HAP-1 (cell line): ENCODE data around the gene MALRD1.
A peak's percentile ranks its signal among the peaks of the same experiment; 100 is the strongest.

Experiments
- DNase-seq, 2 experiments: peaks; one replicate each; pipeline ENCODE4 v3.0.0-alpha.2; 2016 to 2020; ENCODE audit warnings: low spot score in 2 of 2
- H3K27me3 ChIP-seq: fragments of 250-450 bp; sonication (Bioruptor Pico); 2 replicates; pipeline ENCODE4 v1.5.1; 2020; ENCODE audit warnings: low read depth, mild to moderate bottlenecking, moderate library complexity
- H3K36me3 ChIP-seq: fragments of 250-450 bp; sonication (Bioruptor Pico); replicated peaks from 2 replicates; pipeline ENCODE4 v1.5.1; 2020; ENCODE audit warnings: mild to moderate bottlenecking
- H3K4me1 ChIP-seq: fragments of 250-450 bp; sonication (Bioruptor Pico); 2 replicates; pipeline ENCODE4 v1.5.1; 2020; ENCODE audit warnings: mild to moderate bottlenecking
- H3K4me3 ChIP-seq: fragments of 250-450 bp; sonication (Bioruptor Pico); 2 replicates; pipeline ENCODE4 v1.5.1; 2020; ENCODE audit warnings: mild to moderate bottlenecking, moderate library complexity
- H3K9me3 ChIP-seq: fragments of 250-450 bp; sonication (Bioruptor Pico); 2 replicates; pipeline ENCODE4 v1.5.1; 2020; ENCODE audit warnings: mild to moderate bottlenecking, moderate library complexity
- in situ Hi-C: fragments of 300-500 bp; cut with MboI; formaldehyde crosslinking; loops from 3 replicates; pipeline ENCODE4 v1.14.3; 2020; ENCODE audit warnings: low sequenced_read_pairs, inconsistent platforms, mixed read lengths

Gene MALRD1

DNA sequence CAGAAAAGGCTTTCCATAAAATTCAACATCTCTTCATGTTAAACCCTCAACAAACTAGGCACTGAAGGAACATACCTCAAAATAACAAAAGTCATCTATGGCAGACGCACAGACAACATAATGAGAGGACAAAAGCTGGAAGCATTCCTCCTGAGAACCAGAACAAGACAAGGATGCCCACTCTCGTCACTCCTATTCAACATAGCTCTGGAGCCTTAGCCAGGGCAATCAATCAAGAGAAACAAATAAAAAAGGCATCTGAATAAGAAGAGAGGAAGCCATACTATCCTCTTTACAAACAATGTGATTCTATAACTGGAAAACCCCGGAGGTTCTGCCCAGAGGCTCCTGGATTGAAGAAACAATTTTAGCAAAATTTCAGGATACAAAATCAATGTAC lies 251.0 kb downstream of the MALRD1 start:
- Histone ChIP-seq H3K9me3 (no peaks in the 10 kb centered on the region), H3K4me1 (no peaks in the 10 kb centered on the region), H3K4me3 (no peak overlapping the region), H3K27me3 (no peaks in the 10 kb centered on the region; the same call in 1 of the 2 replicates), H3K36me3 (no peaks in the 10 kb centered on the region)
- in situ Hi-C loops = no loop called here
- DNase-seq = no peak

DNA sequence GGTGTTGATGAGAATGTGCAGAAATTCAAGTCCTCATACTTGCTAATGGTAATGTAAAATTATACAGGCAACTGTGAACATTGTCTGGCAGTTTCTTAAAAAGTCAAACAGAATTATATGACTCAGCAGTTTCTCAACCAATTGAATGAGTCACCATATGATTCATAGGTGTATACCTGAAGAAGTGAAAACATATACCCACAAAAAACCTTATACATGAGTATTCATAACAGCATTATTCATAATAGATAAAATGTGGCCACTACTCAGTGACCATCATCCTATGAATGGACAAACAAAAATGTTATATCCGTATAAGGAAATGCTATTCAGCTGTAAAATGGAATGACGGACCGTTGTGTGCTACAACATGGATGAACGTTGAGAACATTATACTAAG lies 253.5 kb downstream of the MALRD1 start:
- Histone ChIP-seq H3K36me3 (no peaks in the 10 kb centered on the region), H3K4me3 (no peak overlapping the region), H3K27me3 (no peaks in the 10 kb centered on the region; the same call in 1 of the 2 replicates), H3K9me3 (no peaks in the 10 kb centered on the region), H3K4me1 (no peaks in the 10 kb centered on the region)
- DNase-seq = no peak
- in situ Hi-C loops = no loop called here

DNA sequence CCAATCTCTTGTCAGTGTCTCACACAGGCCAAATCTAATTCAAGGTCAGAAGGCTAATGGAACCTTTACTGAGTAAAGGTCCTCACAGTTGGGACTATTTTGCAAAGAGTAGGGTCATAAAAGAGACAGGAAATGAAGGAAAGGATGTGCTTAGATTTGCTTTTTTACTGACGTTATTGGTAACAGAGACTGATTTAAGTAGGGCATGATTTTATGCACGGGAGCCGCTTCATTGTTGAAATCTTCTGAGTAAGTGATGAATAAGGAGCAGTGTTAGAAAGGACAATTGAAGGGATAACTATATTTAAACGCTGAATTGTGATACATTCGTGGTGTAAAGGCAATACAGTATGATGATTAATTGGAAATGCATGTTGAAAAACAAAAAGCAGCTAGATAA lies 261.5 kb downstream of the MALRD1 start:
- no peaks in the 10 kb centered on the region for H3K36me3 ChIP-seq
- H3K9me3 ChIP-seq = no peaks in the 10 kb centered on the region
- no peak for DNase-seq
- no peaks in the 10 kb centered on the region for H3K27me3 ChIP-seq
- in situ Hi-C loops = no loop called here
- no peaks in the 10 kb centered on the region for H3K4me1 ChIP-seq
- no peak overlapping the region for H3K4me3 ChIP-seq

DNA sequence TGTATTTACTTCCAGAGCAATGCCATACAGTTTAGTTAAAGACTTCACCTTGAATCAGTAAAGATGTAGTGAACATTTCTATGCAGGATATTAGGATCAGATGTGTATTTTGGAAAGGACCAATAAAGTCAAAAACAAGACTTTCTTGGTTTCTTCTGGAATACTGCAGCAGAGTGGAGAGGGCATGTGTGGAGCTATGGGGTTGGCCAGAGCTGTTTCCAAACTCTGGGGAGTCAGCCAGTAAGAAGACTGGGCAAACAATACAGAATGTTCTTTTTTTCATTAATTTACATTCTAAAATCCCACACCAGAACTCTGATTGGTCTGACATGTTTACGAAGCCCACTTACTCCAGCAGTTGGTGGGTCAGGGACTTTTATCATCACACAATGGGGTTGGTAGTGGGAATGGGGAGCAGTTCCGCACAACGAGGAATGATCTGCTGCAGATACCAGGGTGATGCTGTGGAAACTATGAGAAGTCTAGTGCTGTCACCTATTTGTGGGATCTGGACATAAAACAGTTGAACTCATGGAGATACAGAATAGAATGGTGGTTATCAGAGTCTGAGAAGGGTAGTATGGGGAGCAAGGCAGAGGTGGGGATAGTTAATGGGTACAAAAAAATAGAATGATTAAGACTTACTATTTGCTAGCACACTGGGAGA lies 267.7 kb downstream of the MALRD1 start:
- in situ Hi-C loops = no loop called here
- H3K27me3 ChIP-seq = no peaks in the 10 kb centered on the region
- no peak for DNase-seq
- H3K36me3 ChIP-seq = no peaks in the 10 kb centered on the region
- H3K4me3 ChIP-seq = no peak overlapping the region
- H3K9me3 ChIP-seq = no peaks in the 10 kb centered on the region
- no peaks in the 10 kb centered on the region for H3K4me1 ChIP-seq

DNA sequence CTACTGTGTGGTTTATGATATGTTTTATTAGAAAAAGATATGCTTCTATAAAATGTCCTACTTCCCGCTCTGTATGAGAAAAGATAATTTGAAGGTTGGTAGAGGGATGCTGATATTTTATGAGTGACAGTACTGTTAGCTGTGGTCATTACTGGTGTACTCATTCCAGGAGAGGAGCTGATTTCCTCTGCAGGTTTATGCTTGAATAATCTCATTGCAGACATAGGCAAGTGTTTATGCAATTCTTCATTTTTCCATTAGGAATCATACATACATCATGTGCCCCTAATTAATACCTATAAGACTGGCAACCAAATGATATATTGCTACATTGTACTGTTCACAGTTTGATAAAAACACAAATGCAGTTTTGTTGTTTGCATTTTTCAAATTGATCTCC lies 269.4 kb downstream of the MALRD1 start:
- in situ Hi-C loops = no loop called here
- DNase-seq = no peak

DNA sequence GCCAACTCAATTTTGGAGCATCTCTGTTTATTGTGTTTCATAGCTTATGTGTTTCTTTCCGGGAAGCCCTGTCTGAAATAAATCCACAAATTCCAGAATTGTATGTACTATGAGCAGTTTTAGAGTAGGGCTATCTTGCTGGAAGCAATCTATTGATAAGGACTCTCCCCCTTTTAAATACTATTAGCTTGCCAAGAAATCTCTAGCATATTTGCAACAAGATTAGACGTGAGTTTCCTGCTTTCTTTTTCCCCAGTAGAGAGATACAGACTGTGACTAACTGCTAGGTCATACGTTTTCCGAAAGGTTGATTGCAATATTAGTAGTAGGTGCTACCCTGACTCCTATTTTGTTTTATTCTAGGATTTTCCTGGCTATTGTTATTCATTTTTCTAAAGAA lies 277.0 kb downstream of the MALRD1 start:
- no peaks in the 10 kb centered on the region for H3K9me3 ChIP-seq
- H3K4me1 ChIP-seq = no peaks in the 10 kb centered on the region
- no peaks in the 10 kb centered on the region for H3K27me3 ChIP-seq
- in situ Hi-C loops = no loop called here
- H3K36me3 ChIP-seq = no peaks in the 10 kb centered on the region
- DNase-seq = no peak
- no peak overlapping the region for H3K4me3 ChIP-seq

More for the DNA sequence above, 269.4 kb downstream of the MALRD1 start:
- no peaks in the 10 kb centered on the region for H3K27me3 ChIP-seq
- no peaks in the 10 kb centered on the region for H3K9me3 ChIP-seq
- no peaks in the 10 kb centered on the region for H3K4me1 ChIP-seq
- no peak overlapping the region for H3K4me3 ChIP-seq
- H3K36me3 ChIP-seq = no peaks in the 10 kb centered on the region

DNA sequence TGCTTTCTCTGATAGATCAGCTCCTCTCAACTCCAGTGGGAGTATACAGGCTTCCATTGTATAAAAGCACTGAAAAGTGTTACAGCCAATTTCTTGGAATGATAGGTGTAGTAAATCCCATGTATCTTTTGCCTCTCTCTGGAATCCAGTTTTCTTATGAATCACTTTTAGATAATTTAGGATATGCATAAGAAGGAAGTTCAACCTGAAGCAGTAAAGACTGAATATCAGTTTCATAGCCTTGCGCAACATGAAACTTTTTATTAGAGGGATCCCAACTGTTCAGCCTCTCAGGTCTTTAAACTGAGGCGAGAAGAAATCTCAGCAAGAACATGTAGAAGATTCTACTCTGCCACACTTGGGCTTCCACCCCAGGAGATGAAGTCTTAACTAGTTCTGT lies 280.0 kb downstream of the MALRD1 start:
- H3K27me3 ChIP-seq = no peaks in the 10 kb centered on the region
- H3K4me3 ChIP-seq = no peak overlapping the region
- no peaks in the 10 kb centered on the region for H3K9me3 ChIP-seq
- no peaks in the 10 kb centered on the region for H3K4me1 ChIP-seq
- in situ Hi-C loops = no loop called here
- no peaks in the 10 kb centered on the region for H3K36me3 ChIP-seq
- DNase-seq = no peak

DNA sequence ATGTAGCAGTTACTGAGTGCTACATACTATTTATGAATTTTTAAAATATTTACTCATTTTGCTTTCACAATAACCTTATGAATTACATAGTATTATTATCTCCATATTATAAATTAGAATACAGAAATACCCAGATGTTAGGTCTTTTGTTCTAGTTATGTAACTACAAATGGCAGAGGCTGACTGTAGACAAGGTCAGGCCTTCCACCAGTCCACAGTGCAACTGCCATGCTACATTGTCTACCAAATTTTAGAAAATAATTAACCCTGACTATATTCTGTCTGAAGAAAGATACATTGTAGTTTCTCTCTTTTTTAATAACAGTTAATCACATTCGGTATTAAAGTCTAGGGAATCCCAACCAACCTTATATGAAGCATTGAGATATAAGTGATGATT lies 280.9 kb downstream of the MALRD1 start:
- no peaks in the 10 kb centered on the region for H3K36me3 ChIP-seq
- in situ Hi-C loops = no loop called here
- no peak overlapping the region for H3K4me3 ChIP-seq
- no peaks in the 10 kb centered on the region for H3K27me3 ChIP-seq
- DNase-seq = no peak
- no peaks in the 10 kb centered on the region for H3K9me3 ChIP-seq
- no peaks in the 10 kb centered on the region for H3K4me1 ChIP-seq

DNA sequence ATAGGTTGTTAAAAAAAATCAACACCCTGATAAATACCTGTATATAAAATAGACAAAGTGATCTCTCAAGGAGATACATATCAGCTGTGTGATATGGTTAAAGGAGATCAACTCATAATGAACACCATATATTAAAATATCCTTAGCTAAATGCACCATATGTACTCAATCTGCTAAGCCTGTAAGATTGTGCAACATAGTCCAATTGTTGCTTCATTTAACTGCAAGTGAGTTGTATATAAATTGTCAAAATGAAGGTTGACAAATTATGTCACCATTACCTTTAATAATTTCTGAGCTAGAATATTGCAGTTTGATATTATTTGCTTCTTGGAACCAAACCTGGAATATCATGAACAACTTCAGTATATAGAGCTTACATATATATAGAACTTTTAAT lies 283.7 kb downstream of the MALRD1 start:
- no peaks in the 10 kb centered on the region for H3K4me1 ChIP-seq
- in situ Hi-C loops = no loop called here

DNA sequence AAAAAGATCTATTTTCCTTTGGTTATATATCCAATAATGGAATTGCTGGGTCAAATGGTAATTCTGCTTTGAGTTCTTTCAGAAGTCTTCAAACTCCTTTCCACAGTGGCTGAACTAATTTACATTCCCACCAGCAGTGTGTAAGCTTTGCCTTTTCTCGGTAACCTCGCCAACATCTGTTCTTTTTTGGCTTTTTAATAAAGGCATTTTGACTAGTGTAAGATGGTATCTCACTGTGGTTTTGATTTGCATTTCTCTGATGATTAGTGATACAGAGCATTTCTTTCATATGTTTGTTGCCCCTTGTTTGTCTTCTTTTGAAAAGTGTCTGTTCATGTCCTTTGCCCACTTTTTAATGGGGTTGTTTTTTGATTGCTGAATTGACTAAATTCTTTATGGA lies 285.0 kb downstream of the MALRD1 start:
- no peaks in the 10 kb centered on the region for H3K36me3 ChIP-seq
- H3K4me3 ChIP-seq = no peak overlapping the region
- no peak for DNase-seq
- H3K27me3 ChIP-seq = no peaks in the 10 kb centered on the region
- H3K4me1 ChIP-seq = no peaks in the 10 kb centered on the region
- in situ Hi-C loops = no loop called here
- no peaks in the 10 kb centered on the region for H3K9me3 ChIP-seq

More for the DNA sequence above, 283.7 kb downstream of the MALRD1 start:
- Histone ChIP-seq H3K36me3 (no peaks in the 10 kb centered on the region), H3K27me3 (no peaks in the 10 kb centered on the region), H3K4me3 (no peak overlapping the region), H3K9me3 (no peaks in the 10 kb centered on the region)
- DNase-seq = no peak

DNA sequence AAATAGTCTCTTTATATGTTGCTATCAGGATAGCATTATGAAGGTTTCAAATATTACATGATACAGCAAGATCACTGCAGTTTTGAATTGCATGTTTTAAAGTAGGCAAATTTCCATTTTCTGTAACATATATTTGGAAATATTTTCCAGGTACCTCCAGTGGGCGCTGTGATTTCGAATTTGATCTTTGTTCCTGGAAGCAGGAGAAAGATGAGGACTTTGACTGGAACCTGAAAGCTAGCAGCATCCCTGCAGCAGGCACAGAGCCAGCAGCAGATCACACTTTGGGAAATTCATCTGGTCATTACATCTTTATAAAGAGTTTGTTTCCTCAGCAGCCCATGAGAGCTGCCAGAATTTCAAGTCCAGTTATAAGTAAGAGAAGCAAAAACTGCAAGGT lies 299.0 kb downstream of the MALRD1 start:
- H3K4me1 ChIP-seq = no peaks in the 10 kb centered on the region
- no peaks in the 10 kb centered on the region for H3K9me3 ChIP-seq
- H3K36me3 ChIP-seq = no peaks in the 10 kb centered on the region
- H3K27me3 ChIP-seq = peaks cover 4% of the 10 kb centered on the region; the same call in 1 of the 2 replicates
- peak in 1 of 2 experiments; percentile 16 for DNase-seq
- H3K4me3 ChIP-seq = no peak overlapping the region
- in situ Hi-C loops = no loop called here

DNA sequence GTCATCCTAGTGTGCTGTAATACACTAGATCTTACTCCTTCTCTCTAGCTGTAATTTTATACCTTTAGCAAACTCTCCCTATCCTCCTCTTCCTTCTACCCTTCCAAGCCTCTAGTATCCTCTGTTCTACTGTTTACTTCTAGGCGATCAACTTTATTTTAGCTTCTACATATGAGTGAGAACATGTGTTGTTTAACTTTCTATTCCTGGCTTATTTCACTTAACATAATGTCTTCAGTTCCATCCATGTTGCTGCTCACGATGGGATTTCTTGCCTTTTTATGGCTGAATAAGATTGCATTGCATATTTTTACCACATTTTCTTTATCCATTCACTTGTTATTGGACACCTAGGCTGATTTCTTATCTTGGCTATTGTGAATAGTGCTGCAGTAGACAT lies 318.6 kb downstream of the MALRD1 start:
- DNase-seq = no peak
- in situ Hi-C loops = no loop called here
- no peaks in the 10 kb centered on the region for H3K36me3 ChIP-seq

DNA sequence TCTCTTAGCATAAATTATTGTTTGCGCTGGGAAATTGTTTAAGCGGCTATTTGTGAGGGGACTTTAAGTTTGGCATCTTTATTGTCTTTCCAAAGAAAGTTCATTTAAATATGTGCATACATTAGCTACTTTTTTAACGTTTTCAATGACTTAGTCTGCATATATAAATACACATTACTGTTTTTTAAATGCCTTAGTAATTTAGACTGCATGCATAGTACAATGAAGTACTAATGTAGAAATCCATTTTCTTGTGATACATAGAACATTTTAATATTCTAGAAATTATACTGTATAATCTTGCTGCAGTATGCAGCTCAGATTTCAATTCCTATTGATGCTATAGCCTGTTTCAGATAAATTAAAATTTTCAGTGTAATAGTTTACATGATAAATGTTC lies 325.4 kb downstream of the MALRD1 start:
- Histone ChIP-seq H3K4me1 (no peaks in the 10 kb centered on the region), H3K36me3 (no peaks in the 10 kb centered on the region), H3K9me3 (no peaks in the 10 kb centered on the region), H3K27me3 (no peaks in the 10 kb centered on the region; the same call in 1 of the 2 replicates), H3K4me3 (no peak overlapping the region)
- in situ Hi-C loops = no loop called here
- no peak for DNase-seq

More for the DNA sequence above, 318.6 kb downstream of the MALRD1 start:
- H3K9me3 ChIP-seq = no peaks in the 10 kb centered on the region
- H3K4me1 ChIP-seq = no peaks in the 10 kb centered on the region
- H3K4me3 ChIP-seq = no peak overlapping the region
- no peaks in the 10 kb centered on the region for H3K27me3 ChIP-seq

DNA sequence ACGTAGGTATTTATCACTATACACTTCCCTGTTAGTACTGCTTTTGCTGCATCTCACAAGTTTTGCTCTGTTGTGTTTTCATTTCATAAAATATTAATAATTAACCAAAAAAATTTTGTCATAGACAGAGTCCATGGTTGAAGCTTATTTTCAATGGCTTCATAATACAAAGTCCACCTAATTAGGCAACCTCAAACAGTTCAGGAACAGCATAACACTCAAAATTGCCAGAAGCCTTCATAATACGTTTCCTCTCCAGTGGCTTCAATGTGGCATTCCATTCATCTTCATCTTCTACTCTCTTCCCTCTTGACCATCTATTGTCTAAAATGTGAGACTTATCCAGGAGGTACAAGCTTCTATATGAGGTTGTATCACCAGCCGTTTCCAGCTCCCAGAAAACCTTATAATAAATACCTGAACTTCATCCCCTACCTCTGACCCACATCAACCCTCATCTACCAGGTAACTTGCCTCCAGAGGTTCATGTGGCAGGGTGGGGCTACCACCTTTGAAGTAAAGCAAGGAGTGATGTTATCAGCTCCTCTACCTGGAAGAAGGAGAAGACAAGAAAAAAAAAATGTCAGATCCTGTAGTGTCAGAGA lies 337.3 kb downstream of the MALRD1 start:
- no peak overlapping the region for H3K4me3 ChIP-seq
- H3K4me1 ChIP-seq = no peaks in the 10 kb centered on the region
- no peak for DNase-seq
- H3K9me3 ChIP-seq = no peaks in the 10 kb centered on the region
- in situ Hi-C loops = no loop called here
- no peaks in the 10 kb centered on the region for H3K36me3 ChIP-seq
- no peaks in the 10 kb centered on the region for H3K27me3 ChIP-seq
